Measurements from ENCODE around the gene CDC6.

The CDC6 gene

GRCh38 chr17:40309949-40310510 is 22.4 kb downstream of the CDC6 start:
- in situ Hi-C loops (cut with MboI; ENCODE audit: low sequenced_read_pairs), result no loop called here

- in situ Hi-C loops (cut with MboI; ENCODE audit: low sequenced_read_pairs), result no loop called here
Observed at GRCh38 chr17:40310882-40311391, 23.3 kb downstream of the CDC6 start.

- in situ Hi-C loops (cut with MboI; ENCODE audit: low sequenced_read_pairs), result no loop called here
Observed at GRCh38 chr17:40311575-40311974, 23.9 kb downstream of the CDC6 start.

- in situ Hi-C loops (cut with MboI; ENCODE audit: low sequenced_read_pairs), result no loop called here
Observed at GRCh38 chr17:40312131-40312731, 24.6 kb downstream of the CDC6 start.

- in situ Hi-C loops (cut with MboI; ENCODE audit: low sequenced_read_pairs), result no loop called here
Observed at GRCh38 chr17:40312893-40313667, 25.4 kb downstream of the CDC6 start.

- in situ Hi-C loops (cut with MboI; ENCODE audit: low sequenced_read_pairs), result no loop called here
Observed at GRCh38 chr17:40313668-40314583, 26.2 kb downstream of the CDC6 start.

- in situ Hi-C loops (cut with MboI; ENCODE audit: low sequenced_read_pairs), result no loop called here
Observed at GRCh38 chr17:40314584-40314956, 26.9 kb downstream of the CDC6 start.

GRCh38 chr17:40315206-40315605 is 27.5 kb downstream of the CDC6 start:
- in situ Hi-C loops (cut with MboI; ENCODE audit: low sequenced_read_pairs), result no loop called here

- in situ Hi-C loops (cut with MboI; ENCODE audit: low sequenced_read_pairs), result no loop called here
Observed at GRCh38 chr17:40315678-40316570, 28.2 kb downstream of the CDC6 start.

- in situ Hi-C loops (cut with MboI; ENCODE audit: low sequenced_read_pairs), result no loop called here
Observed at GRCh38 chr17:40316571-40317344, 29.1 kb downstream of the CDC6 start.

GRCh38 chr17:40317345-40317873 is 29.7 kb downstream of the CDC6 start:
- in situ Hi-C loops (cut with MboI; ENCODE audit: low sequenced_read_pairs), result no loop called here

- in situ Hi-C loops (cut with MboI; ENCODE audit: low sequenced_read_pairs), result no loop called here
Observed at GRCh38 chr17:40317880-40318829, 30.5 kb downstream of the CDC6 start.

- in situ Hi-C loops (cut with MboI; ENCODE audit: low sequenced_read_pairs), result no loop called here
Observed at GRCh38 chr17:40318830-40319391, 31.2 kb downstream of the CDC6 start.

- in situ Hi-C loops (cut with MboI; ENCODE audit: low sequenced_read_pairs), result no loop called here
Observed at GRCh38 chr17:40319651-40320540, 32.2 kb downstream of the CDC6 start.

GRCh38 chr17:40320756-40321523 is 33.3 kb downstream of the CDC6 start:
- in situ Hi-C loops (cut with MboI; ENCODE audit: low sequenced_read_pairs), result no loop called here

GRCh38 chr17:40321524-40321929 is 33.8 kb downstream of the CDC6 start:
- in situ Hi-C loops (cut with MboI; ENCODE audit: low sequenced_read_pairs), result no loop called here

All from HL-60/S4 treated with retinoic acid at 250 ng/mL for 4 days and 3 days (cell line).